ENCODE results near the gene PLEKHN1. TPM values are rescaled to one million over a fixed set of nuclear protein-coding genes. Genes with fewer than 3 reads are reported as not detected.
A peak's percentile ranks its signal among the peaks of the same experiment; 100 is the strongest.

The PLEKHN1 gene
- polyA plus RNA-seq, 1 of the 3 experiments (the other 2 are of a cell fraction) = not detected

DNA sequence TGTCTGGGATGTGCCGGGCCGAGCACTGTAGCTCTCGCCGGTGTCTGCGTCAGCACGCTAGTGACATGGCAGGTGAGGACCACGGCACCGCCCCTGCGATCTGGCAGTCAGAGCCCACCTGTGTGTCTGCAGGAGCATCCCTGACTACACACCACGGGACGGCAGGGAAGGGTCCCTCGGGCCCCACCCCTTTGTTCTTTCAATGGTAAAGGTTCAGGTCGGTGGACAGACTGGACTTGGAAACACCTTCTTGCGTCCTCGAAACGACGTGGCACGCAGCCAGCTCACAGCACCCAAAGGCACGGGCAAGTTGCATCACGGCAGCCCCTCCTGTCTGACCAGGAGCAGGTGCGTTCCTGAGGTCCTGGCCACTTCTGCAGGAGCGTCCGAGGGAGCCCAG is 46.3 kb upstream of the PLEKHN1 start:
- no peaks in the 10 kb centered on the region for H3K9me2 ChIP-seq
- peaks cover 4% of the 10 kb centered on the region; the same call in 1 of the 2 replicates for H3K79me2 ChIP-seq (ENCODE audit: insufficient read depth)
- no peaks in the 10 kb centered on the region for H3F3A ChIP-seq (replicated peaks; ENCODE audit: insufficient read depth)
- DNase-seq = no peak
- peaks cover 8 to 79% of the 10 kb centered on the region in 2 experiments; a peak in 2 of 4 replicates for H3K4me1 ChIP-seq (ENCODE audit: control insufficient read depth in 1 of 2, insufficient read depth in 2 of 2, low read depth in 1 of 2, low read length in 1 of 2)
- H4K20me1 ChIP-seq (ENCODE audit: insufficient read depth) = no peaks in the 10 kb centered on the region
- CTCF ChIA-PET = interaction anchor here (0.6 to 5.2 kb wide), 7 partner anchors 8 to 142 kb away, joined by 3 to 61 read pairs (median 5); no protein-coding TSS in a partner anchor
- no peak overlapping the region for H3K9ac ChIP-seq
- POLR2A ChIA-PET = interaction anchor here (0.6 to 2.6 kb wide), 2 partner anchors 15 to 82 kb away, joined by 3 to 7 read pairs; no protein-coding TSS in a partner anchor
- no peak overlapping the region for H3K4me2 ChIP-seq
- no peak overlapping the region; a peak in 1 of 4 replicates for H3K27ac ChIP-seq (ENCODE audit: low read depth in 2 of 2, low read length in 1 of 2)
- no peaks in the 10 kb centered on the region for H3K27me3 ChIP-seq (ENCODE audit: insufficient read depth)
- H3K9me3 ChIP-seq = no peaks in the 10 kb centered on the region
- H3K36me3 ChIP-seq (replicated peaks in 1 of 2; ENCODE audit: control insufficient read depth in 1 of 2, insufficient read depth in 2 of 2, low read length in 1 of 2) = no peaks in the 10 kb centered on the region
- H2AFZ ChIP-seq (ENCODE audit: low read depth) = no peak overlapping the region
- TF ChIP-seq POLR2AphosphoS5 (IDR thresholded peaks at IDR 0.05; ENCODE audit: low read depth, low read length) (no peak), SMC3 (IDR thresholded peaks at IDR 0.05; ENCODE audit: low read depth, low read length) (no peak), FOXJ3 (CRISPR knock-in tag; IDR thresholded peaks at IDR 0.05) (no peak), CTCF (IDR thresholded peaks at IDR 0.05) (no peak)
- no peak overlapping the region for H3K4me3 ChIP-seq (ENCODE audit: low read depth in 2 of 2, low read length in 1 of 2)
- whole genome bisulfite sequencing (ENCODE audit: low lambda C conversion rate) = 96% methylated on average over 16 of the region's 23 CpGs

DNA sequence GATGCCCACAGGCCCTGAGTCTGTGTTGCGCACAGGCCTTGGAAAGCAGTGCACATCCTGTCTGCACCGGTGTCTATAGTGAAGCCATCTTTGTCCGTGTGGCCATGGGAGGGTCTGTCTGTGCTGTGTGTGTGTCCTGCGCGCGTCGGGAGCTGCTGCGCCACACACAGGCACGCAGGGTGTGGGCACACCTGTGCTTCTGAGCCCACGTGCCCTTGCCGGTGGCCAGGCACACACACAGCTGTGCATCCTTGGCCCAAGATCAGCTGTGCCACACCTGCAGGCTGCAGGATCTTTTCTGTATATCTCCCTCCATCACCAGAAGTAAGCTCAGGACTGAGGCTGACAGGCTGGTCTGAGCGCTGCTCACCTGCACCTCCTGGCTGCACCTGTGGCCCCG is 45.8 kb upstream of the PLEKHN1 start:
- H3K9me3 ChIP-seq = no peaks in the 10 kb centered on the region
- peaks cover 8 to 75% of the 10 kb centered on the region in 2 experiments; a peak in 2 of 4 replicates for H3K4me1 ChIP-seq (ENCODE audit: control insufficient read depth in 1 of 2, insufficient read depth in 2 of 2, low read depth in 1 of 2, low read length in 1 of 2)
- H3K4me2 ChIP-seq = peak overlapping the region; percentile 68
- CTCF ChIA-PET = interaction anchor here (0.6 to 5.2 kb wide), 7 partner anchors 9 to 64 kb away, joined by 3 to 61 read pairs (median 5); no protein-coding TSS in a partner anchor
- no peak overlapping the region for H3K9ac ChIP-seq
- TF ChIP-seq MXI1 (IDR thresholded peaks at IDR 0.05; ENCODE audit: low read depth, low read length) (no peak), MAX (IDR thresholded peaks at IDR 0.05; ENCODE audit: low read depth) (no peak), ELF1 (IDR thresholded peaks at IDR 0.05) (no peak), TEAD4 (IDR thresholded peaks at IDR 0.05; ENCODE audit: borderline replicate concordance, insufficient read depth) (no peak), SIN3A (IDR thresholded peaks at IDR 0.05; ENCODE audit: borderline replicate concordance, low read depth, low read length) (no peak), MEF2A (IDR thresholded peaks at IDR 0.05; ENCODE audit: borderline replicate concordance, low read depth) (no peak), FOXJ3 (CRISPR knock-in tag; IDR thresholded peaks at IDR 0.05) (no peak), POLR2AphosphoS5 (IDR thresholded peaks at IDR 0.05; ENCODE audit: low read depth, low read length) (no peak), JUND (IDR thresholded peaks at IDR 0.05) (no peak), RAD21 (IDR thresholded peaks at IDR 0.05; ENCODE audit: low read length) (no peak), REST (IDR thresholded peaks at IDR 0.05; ENCODE audit: low read depth, low read length) (no peak), GABPA (IDR thresholded peaks at IDR 0.05; ENCODE audit: low read depth) (no peak), FOXM1 (IDR thresholded peaks at IDR 0.05; ENCODE audit: low read depth) (no peak), EZH2phosphoT487 (IDR thresholded peaks at IDR 0.05; ENCODE audit: borderline replicate concordance, low read depth) (no peak), CHD2 (IDR thresholded peaks at IDR 0.05; ENCODE audit: low read length, partially characterized antibody) (no peak), SMC3 (IDR thresholded peaks at IDR 0.05; ENCODE audit: low read depth, low read length) (no peak)
- H4K20me1 ChIP-seq (ENCODE audit: insufficient read depth) = no peaks in the 10 kb centered on the region
- no peaks in the 10 kb centered on the region for H3K9me2 ChIP-seq
- peak overlapping the region in 1 of 2 experiments; percentile 24; a peak in 1 of 4 replicates for H3K4me3 ChIP-seq (ENCODE audit: low read depth in 2 of 2, low read length in 1 of 2)
- no peak overlapping the region for H2AFZ ChIP-seq (ENCODE audit: low read depth)
- peak overlapping the region in 1 of 2 experiments; percentile 55; a peak in 2 of 4 replicates for H3K27ac ChIP-seq (ENCODE audit: low read depth in 2 of 2, low read length in 1 of 2)
- POLR2A ChIA-PET = interaction anchor here (0.6 to 2.6 kb wide), 2 partner anchors 16 to 82 kb away, joined by 3 to 7 read pairs; no protein-coding TSS in a partner anchor
- H3K36me3 ChIP-seq (replicated peaks in 1 of 2; ENCODE audit: control insufficient read depth in 1 of 2, insufficient read depth in 2 of 2, low read length in 1 of 2) = no peaks in the 10 kb centered on the region
- peaks cover 5% of the 10 kb centered on the region; the same call in 1 of the 2 replicates for H3K79me2 ChIP-seq (ENCODE audit: insufficient read depth)
- no peaks in the 10 kb centered on the region for H3K27me3 ChIP-seq (ENCODE audit: insufficient read depth)
- no peaks in the 10 kb centered on the region for H3F3A ChIP-seq (replicated peaks; ENCODE audit: insufficient read depth)
- DNase-seq = no peak
- WGBS (ENCODE audit: low lambda C conversion rate) = 56% methylated on average over 9 of the region's 13 CpGs

All from SK-N-SH (cell line).